ENCODE results near the gene NKG7.

- TF ChIP-seq, protein P1, sequence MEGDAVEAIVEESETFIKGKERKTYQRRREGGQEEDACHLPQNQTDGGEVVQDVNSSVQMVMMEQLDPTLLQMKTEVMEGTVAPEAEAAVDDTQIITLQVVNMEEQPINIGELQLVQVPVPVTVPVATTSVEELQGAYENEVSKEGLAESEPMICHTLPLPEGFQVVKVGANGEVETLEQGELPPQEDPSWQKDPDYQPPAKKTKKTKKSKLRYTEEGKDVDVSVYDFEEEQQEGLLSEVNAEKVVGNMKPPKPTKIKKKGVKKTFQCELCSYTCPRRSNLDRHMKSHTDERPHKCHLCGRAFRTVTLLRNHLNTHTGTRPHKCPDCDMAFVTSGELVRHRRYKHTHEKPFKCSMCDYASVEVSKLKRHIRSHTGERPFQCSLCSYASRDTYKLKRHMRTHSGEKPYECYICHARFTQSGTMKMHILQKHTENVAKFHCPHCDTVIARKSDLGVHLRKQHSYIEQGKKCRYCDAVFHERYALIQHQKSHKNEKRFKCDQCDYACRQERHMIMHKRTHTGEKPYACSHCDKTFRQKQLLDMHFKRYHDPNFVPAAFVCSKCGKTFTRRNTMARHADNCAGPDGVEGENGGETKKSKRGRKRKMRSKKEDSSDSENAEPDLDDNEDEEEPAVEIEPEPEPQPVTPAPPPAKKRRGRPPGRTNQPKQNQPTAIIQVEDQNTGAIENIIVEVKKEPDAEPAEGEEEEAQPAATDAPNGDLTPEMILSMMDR (IDR thresholded peaks at IDR 0.05; ENCODE audit: insufficient read depth, low read length), result no peak
- TF ChIP-seq POLR2AphosphoS5 (IDR thresholded peaks at IDR 0.05; ENCODE audit: low read depth) (no peak), GABPA (IDR thresholded peaks at IDR 0.05; ENCODE audit: low read depth) (no peak), SPI1 (IDR thresholded peaks at IDR 0.05; ENCODE audit: borderline replicate concordance, low read depth) (no peak)
- TF ChIP-seq, protein P2, sequence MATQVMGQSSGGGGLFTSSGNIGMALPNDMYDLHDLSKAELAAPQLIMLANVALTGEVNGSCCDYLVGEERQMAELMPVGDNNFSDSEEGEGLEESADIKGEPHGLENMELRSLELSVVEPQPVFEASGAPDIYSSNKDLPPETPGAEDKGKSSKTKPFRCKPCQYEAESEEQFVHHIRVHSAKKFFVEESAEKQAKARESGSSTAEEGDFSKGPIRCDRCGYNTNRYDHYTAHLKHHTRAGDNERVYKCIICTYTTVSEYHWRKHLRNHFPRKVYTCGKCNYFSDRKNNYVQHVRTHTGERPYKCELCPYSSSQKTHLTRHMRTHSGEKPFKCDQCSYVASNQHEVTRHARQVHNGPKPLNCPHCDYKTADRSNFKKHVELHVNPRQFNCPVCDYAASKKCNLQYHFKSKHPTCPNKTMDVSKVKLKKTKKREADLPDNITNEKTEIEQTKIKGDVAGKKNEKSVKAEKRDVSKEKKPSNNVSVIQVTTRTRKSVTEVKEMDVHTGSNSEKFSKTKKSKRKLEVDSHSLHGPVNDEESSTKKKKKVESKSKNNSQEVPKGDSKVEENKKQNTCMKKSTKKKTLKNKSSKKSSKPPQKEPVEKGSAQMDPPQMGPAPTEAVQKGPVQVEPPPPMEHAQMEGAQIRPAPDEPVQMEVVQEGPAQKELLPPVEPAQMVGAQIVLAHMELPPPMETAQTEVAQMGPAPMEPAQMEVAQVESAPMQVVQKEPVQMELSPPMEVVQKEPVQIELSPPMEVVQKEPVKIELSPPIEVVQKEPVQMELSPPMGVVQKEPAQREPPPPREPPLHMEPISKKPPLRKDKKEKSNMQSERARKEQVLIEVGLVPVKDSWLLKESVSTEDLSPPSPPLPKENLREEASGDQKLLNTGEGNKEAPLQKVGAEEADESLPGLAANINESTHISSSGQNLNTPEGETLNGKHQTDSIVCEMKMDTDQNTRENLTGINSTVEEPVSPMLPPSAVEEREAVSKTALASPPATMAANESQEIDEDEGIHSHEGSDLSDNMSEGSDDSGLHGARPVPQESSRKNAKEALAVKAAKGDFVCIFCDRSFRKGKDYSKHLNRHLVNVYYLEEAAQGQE (IDR thresholded peaks at IDR 0.05; ENCODE audit: insufficient replicate concordance, low read depth), result no peak
Observed at GRCh38 chr19:51357952-51358351, 14.5 kb downstream of the NKG7 start.

Measured in HL-60 (cell line).